GM19324 (cell line): Measurements from ENCODE around the gene RIC3.

Experiments
- ATAC-seq: cut with Tn5 transposase; IDR thresholded peaks from one replicate; pipeline ENCODE4 v1.9.1; 2021; ENCODE audit warnings: mild to moderate bottlenecking, moderate library complexity; ENCODE audit not compliant: unreplicated experiment, low FRiP score

The RIC3 gene

DNA sequence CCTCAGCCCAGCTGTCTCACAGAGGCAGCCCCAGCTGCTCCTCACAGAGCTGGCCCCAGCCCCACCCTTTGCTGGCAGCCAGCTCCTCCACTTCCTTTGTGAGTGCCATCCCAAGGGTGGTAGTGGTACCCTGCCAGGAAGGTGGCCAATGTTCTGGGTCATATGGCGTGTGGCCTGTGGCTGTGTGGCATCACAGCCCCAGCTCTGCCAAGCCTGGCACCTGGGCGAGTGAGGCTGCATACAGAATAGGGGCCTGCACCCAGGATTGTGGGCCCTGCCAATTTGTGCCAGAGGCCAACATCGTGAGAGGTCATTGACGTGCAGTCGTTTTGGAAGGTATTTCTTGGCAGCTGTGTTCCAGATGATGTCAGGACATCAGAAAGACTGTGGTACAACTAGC is 77.1 kb downstream of the RIC3 start:
- ATAC-seq: no peak

DNA sequence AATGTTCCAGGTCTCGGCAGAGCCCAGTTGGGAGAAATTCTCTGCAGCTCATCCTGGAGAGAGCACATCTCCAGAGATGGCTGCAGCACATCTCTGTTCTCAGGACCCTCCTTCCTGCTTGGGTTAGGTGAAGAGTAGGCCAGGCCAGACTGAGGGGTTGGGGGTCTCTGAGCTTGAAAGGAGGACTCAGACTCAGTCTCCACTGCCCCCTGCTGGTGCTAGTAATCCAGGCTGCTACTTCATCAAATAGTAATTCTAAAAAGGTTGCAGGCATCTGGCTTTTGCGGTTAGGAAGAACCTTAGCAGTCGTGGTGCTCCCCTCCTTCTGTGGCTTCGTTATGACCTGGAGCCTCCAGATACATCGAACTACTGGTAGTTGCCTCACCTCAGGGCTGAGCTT is 78.1 kb downstream of the RIC3 start:
- ATAC-seq: no peak

DNA sequence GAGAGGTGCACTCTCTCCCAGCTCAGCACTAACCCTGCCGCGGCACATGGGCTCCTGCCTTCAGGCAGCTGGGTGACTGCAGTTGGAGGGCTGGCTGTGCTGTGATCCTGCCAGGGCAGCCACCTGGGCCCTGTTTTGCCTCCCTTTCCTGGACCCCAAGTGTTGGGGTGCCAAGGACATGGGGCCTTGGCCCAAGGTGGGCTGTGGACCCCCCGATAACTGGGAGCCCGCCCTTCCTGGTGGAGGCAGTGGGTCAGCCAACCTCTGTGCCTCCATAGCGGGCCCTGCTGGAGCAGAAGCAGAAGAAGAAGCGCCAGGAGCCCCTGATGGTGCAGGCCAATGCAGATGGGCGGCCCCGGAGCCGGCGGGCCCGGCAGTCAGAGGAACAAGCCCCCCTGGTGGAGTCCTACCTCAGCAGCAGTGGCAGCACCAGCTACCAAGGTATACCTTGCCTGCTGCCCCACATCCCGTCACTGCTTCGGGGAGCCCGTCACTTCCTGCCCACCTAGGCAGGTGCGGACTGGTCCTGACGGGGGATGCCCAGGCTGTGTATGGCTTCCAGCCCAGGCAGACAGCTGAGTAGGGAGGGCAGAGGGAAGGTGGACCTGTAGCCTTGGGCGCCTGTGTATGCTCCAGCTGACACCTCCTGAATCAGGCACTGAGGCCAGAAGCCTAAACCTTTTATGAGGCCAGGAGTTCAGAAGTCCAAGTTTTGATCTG is 78.9 kb downstream of the RIC3 start:
- no peak for ATAC-seq

DNA sequence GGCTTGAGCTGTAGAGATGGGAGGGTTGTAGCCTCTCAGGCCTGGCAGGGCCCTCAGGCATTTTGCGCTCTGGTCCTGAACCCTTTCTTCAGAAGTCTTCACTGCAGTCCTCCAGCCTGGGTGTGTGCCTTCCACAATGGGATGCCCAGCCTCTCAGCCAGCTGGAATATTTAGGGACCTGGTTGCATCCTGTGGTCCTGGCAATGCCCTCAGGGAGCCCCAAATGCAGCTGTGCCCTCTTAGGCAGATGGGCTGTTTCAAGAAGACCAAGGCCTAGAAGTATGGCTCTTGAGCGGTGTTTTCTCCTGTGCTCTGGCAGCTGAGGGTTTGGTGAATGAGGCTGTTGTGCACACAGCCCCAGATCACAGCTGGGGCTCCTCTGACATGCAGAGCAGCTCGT is 81.1 kb downstream of the RIC3 start:
- ATAC-seq: no peak

DNA sequence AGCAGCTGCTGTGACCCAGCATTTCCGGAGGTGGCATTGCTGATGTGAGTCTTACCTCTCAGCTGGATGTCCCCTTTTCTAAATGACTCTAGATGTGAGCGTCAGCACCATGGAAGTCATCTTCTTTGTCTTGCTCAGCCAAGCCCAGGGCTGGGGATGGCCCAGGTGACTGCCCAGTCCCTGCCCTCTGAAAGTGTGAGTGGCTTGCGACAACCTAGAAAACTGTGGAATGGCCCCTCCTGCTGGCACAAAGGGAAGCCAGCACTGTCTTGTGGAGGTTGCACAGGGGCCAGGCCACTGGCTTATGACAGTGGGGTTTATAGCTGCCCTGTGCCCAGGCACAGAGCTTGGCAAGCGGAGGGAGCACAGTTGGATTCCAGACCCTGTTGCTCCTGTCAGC is 81.6 kb downstream of the RIC3 start:
- ATAC-seq: no peak

DNA sequence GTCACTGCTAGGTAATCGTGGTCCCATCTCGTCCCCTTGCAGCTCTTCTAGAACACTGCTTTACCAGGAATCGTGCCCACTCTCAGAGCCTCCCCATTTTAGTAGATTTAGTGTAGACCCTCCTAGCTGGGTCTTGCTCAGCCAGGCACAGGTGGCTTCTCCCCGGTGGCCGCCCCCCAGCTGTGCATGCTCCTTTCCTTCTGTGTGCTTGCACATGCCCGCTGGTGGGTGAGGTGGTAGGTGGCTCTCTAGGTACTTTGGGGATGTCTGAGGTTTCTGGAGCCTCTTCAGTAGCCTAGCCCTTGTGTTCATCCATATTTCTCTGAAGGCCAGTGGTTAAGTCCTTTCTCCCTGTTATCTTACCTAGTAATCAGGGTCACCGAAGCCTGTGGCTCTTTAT is 82.3 kb downstream of the RIC3 start:
- no peak for ATAC-seq

DNA sequence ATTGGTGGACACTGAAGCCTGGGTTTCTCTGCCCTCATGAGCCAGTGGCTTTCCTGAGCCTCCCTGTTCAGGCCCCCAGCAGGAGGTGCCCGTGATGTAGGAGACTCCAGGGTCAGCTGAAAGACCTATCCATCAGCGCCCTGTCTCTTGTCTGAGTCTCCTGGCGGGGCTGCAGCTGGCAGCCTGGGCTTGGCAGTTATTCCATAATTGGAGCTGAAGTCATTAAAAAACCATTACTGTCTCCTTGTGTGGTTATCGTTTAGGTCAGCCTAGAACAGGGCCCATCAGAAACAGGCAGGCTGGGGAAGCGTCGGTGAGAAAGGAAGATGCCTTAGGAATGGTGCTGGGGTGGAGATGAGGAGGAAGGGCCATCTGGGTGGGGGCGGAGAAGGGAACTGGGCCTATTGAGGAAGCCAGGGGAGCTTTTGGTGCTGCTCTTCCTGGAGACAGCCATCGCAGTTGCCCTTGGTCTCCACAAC is 82.8 kb downstream of the RIC3 start:
- ATAC-seq: no peak

DNA sequence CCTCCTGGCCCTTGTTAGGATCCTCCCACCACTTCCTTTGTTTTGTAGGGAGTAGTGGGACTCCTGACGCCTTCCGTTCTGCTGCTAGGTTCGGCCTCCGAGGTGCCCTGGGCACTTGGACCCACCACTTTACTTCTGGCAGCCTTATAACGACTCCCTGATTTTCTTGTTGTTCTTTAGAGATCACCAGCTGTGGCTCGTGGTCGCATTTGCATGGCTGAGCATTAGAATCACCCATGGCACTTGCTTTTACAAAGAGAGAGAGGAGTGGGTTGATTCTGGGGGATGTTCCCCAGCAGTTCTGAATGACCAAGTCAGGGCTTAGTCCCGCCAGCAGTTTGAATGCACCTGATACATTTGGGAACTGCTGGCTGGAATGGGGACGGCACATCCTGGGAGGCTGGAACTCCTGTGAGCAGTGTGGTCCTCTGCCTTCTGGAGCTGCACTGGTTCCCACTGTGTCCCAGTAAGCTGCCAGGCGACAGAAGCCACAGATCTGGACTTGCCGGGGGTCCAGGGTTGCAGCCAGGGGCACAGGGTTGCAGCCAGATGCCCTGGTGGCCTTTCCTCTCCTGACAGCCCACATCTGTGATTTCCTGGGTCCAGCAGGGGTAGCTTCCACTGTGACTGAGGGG is 83.7 kb downstream of the RIC3 start:
- no peak for ATAC-seq

DNA sequence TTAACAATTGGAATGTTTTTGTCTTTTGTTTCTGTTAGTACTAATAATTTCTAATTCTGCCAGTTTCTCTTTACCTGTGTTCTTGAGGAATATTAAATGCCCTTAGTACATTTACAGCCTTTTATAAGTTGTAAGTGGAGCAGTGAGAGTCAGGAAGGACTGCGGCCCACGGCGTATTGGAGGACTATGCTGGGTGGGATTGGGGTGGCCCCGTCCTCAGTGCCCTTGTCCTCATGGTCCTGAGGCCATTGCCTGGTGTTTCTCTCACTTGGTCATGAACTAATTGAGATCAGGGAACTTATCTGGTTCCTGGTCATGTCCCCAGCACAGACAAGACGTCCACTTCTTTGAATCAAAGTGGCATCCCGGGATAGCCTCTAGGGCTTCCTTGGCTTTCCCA is 84.5 kb downstream of the RIC3 start:
- ATAC-seq: no peak

DNA sequence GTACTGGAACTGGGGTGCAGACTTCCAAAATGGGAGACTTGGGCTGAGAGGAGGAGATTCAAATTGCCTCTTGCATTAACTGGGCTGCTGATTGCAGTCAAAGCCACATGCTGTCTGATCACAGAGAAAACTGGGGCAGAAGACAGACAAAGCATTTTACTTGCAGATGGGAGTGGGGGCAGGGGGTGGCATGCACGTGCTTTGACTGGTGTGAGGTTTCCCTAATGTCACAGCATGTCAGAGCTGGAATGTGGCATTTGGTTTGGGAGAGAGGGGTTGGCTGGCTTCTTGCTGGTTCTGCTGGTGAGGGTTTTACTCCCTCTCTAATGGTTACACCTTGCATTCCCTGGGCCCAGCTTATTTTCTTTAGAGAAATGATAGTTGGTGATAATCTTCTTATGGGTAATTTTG is 84.9 kb downstream of the RIC3 start:
- ATAC-seq: no peak

DNA sequence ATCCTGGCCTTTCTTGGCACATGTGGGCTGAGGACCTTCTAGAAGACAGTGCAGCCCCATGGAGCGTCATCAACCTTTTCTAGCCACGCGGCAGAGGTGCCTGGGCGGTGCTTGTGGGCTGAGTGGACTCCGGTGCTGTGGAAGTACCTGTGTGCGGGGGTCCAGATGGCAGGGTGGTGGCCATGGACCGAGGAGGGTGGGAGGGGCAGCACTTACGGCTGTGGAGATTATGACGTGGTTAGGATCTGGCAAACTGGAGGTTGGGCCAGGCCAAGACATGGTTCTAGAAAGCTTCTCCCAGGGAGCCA is 85.8 kb downstream of the RIC3 start:
- no peak for ATAC-seq

DNA sequence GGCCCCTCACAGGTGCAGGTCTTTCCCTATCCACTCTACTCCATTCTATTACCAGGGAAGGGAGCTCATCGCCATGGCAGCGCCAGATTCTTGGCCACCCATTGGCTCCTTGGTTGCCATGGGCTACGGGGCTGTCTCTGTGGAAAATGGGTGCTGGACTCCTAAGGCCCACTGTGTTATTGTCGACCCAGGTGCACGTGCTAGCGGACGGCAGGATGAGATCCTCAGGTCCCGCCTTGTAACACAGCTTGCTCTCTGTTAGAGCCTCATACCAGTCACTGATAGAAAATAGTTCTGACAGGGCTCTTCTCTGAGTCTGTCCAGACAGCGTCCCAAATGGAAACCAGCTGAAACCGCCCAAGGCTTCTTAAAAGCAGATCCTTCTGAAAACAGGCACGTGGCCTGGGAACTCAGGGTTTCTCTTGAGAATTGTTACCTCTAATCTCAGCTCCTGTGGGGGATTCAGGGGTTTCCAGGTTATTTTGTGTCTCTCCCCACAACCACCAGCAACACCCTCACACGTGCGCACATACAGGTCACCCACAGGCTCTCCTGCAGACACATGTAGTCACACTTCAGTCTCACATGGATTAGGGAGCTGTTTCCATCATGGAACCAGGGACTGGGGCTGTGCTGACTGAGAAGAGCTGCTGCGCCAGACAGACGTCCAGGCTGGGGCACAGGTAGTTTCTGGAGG is 86.3 kb downstream of the RIC3 start:
- ATAC-seq: no peak

DNA sequence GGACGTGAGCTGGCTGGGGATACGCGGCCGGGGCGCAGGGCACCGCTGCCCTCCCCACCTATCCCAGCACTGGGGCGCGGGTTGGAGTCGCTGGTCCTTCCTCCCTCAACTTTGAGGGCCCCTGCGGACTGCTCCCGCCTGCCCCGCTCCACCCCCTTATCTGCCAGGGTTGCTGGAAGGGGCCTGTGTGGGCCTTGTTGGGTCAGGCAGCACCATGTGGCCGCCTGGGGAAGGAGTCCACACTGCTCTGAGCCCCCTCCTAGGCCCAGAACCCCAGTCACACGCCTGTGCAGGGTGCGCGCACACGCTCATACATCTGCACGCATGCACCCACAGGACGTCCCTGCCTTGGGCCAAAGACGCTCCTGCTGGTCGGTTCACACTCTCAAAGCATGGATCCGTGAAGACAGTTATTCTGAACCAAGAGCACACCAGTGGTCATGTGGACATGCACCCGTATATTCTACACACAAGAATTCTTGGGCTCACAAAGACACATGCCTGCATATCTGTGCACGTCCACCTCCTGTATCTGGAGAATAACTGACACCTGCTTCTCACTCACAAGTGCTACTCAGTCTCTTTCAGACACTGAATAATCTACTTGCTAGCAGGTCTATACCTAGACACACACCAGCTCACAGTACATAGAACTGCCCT is 87.1 kb downstream of the RIC3 start:
- no peak for ATAC-seq

DNA sequence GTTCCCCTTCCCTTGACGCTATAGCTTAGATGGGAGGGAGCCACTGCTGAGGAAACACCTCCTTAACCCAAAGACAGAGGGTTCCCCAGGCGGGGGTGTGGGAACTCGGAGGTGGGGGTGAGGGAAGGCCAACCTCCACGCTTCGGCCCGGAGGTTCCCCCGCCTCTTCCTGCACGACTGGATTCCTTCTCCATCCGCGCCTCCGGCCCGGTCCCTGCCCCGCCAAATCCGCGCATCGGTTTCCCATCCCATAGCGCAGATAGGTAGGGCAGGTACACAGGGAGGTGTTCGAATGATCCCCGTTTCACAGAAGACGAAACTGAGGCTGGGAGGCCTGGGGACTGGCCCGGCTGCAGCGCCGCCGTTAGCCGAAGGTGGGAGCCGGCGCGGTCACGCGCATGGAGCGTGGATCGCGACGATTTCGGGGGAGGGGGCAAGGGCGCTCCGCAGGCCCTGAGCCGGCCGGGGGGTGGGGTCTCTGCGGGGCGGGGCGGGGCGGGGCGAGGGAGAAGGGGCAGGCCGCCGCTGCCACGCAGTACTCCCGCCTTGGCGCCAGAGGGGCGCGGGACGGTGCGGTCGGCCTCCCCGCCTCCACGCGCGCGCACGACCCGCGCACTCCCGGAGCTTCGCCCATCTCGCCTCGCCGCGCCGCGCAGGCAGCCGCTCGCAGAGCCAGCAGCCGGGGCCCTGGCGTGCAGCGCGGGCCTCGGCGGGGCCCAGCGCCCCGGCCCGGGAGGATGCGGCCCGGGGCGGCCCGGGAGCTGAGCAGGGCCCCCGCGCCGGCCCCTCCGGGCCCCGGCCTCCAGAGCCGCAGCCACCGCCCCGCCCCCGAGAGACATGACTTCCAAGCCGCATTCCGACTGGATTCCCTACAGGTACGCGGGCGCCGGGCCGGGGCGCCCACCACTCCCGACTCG is 87.9 kb downstream of the RIC3 start, which contains the start of gene TUB:
Gene TUB, plus strand, starts transcription at position 538 of the 917 bp plus-strand sequence. Its CDS starts 300 bp downstream, at position 838.
- no peak for ATAC-seq

DNA sequence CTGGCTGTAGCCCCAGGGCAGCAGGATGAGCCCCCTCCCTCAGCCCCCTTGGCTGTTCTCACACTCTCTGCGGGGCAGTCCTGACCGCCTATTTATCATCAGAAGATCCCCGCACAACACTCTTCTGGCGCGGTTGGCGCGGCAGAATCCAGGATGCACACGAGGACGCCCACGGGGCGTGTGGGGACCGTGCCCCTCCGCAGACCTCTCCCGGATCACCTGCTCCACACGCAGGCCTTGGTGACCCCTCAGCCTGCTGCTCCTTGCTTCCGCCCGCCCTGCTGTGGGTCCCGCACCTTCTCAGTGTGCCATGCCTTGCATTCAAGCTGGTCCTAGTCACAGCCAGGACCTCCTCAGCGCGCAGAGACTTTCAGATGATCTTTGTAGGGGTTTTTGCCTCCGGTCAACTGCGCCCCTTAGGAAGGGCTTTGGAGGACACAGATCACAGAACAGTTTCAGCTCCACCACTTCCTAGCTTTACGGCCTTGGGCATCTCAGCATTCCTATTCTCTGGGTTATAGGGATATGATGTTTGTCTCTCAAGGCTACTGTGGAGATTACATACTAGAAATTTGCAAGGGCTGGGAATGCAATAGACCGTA is 88.7 kb downstream of the RIC3 start:
- no peak for ATAC-seq

DNA sequence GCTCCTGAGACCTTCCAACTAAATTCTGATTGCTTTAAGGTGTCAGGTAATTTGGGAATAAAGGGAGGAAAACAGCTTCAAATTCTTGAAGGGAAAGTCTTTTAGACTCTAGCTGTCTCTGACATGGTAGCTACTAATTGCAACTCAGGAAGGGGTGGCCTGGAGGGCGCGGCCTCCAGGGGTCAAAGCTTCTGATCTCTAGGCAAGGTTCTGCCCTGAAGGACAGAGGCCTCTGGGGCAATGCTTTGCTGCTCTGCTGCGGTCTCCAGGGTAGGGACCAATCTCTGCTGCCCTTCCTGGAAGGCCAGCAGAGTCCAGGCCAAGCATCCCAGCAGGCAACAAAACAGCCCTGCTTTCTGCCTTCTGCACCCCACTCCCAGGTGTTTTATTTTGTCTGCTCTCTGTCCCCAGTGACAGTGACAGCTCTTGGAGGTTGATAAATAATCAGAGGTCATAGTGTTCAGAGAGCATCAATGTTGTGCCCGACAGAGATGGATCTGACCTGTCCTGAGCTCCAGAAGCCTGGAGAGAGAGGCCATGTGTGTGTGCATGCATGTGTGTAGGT is 89.6 kb downstream of the RIC3 start:
- ATAC-seq: no peak

DNA sequence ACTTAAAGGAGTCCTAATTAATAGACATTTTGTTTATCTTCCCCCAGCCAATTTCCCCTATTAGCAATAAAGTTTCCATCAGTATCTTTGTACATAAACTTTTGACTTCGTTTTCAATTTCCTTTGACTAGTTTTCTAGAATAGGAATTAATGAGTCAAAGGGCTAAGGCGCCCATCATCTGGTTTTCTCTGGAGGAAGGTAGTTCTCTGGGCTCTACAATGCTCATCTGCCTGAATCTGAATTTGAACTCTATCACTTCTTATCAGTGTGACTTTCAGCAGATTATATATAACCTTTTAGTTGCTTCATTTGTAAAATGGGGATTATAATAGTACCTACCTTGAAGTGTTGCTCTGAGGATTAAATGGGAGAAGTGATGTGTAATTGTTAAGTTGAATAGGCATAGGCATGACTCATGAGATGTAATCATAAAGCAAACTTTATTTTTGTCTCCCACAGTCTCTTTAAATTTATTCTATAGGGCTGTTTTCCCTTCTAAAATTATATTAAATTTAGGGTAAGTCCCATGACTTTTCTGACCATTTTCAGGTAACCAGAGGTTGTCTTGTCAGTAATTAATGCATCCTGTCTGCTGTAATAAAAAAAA is 93.6 kb downstream of the RIC3 start:
- no peak for ATAC-seq

DNA sequence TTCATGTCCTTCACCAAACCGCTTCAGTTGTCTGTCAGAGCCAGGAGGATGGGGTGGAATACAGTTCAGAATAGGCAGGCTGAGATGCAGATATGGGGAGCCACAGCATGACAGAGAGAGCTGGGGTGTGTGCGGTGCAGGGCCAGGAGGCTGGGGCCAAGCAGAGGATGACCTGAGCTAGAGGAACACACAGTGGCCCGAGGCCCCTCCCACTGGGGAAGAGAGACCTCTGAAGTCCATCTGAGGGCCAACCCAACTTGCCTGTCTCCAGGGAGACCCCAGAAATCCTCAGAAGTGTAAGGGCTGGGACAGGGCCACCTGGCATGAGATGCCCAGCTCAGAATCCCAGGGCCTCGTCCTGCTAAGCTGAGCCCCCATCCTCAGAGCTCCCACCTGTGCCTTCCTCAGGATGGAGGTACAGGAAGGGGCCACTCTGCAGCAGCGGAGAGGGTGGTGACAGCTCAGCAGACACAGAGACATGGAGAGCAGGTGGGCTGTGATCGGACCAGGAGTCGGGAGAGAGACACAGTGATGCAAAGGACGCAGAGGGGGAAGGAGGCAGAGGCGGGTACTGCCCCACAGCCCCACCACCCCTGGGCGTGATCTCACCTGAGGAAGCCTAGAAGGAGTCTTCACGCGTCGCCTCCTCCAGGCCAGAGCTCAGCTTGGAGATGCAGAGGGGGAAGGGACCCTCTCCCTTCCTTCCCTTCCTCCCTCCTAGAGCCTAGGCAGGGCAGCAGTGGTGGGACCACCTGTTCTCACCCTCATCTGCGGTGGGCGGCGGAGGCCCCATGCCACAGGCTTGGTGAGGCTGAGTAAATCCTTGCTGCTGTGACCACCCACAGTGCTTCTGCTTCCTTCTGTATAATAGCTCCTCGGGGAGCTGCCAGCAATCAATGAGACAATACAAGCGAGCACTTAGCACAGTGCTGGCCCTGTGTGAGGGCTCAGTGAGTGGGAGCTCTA is 96.9 kb downstream of the RIC3 start:
- ATAC-seq: no peak
